ENCODE measurements around the gene TAF1A.

DNA sequence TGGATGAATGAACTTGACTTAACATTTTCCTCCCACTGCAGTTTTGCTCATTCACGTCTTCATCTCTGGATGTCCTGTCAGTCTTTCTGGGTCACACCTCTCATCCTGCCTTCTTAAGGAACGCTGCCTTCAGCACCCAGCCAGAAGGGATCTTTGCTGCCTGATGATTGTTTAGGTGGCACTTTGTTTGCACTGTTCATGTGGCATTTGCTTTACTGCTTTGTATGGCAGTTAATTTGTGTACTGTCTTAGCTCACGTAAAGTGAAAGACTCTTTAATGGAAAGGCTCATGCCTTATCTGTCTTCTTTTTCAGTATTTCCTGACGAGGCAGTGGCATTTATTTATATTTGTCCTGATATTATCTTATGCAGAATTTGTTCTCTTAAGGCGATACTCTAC lies 33.0 kb upstream of the TAF1A start:
- TF ChIP-seq TCF12 (IDR thresholded peaks at IDR 0.05; ENCODE audit: low read depth, low read length) (no peak), BHLHE40 (IDR thresholded peaks at IDR 0.05; ENCODE audit: borderline replicate concordance in 1 of 2, low read depth in 2 of 2, low read length in 1 of 2) (no peak), WRNIP1 (IDR thresholded peaks at IDR 0.05; ENCODE audit: borderline replicate concordance, low read depth, low read length) (no peak), RFX5 (IDR thresholded peaks at IDR 0.05; ENCODE audit: low read depth, low read length) (no peak), EZH2 (IDR thresholded peaks at IDR 0.05; ENCODE audit: borderline replicate concordance, control insufficient read depth, low read depth, low read length) (no peak), EGR1 (IDR thresholded peaks at IDR 0.05; ENCODE audit: borderline replicate concordance in 1 of 2, low read depth in 2 of 2, low read length in 2 of 2) (no peak)

Data from GM12878 (cell line).